HG02840 (cell line): ENCODE results near the gene ANXA6.
"Not testable (repeated sequence)": the region's sequence is repeated elsewhere in the genome, so short reads cannot be mapped to it uniquely, and the experiment has no call there.

Experiments used
- ATAC-seq: cut with Tn5 transposase; IDR thresholded peaks from one replicate; pipeline ENCODE4 v1.9.1; 2021; ENCODE audit warnings: mild to moderate bottlenecking, moderate library complexity, moderate number of reproducible peaks; ENCODE audit not compliant: unreplicated experiment, low FRiP score

Gene ANXA6

GRCh38 chr5:151181818-151182523 lies 24.4 kb upstream of the ANXA6 start:
- no peak for ATAC-seq

- ATAC-seq, result no peak
These were observed 22.7 kb upstream of the ANXA6 start for GRCh38 chr5:151180291-151180690.

DNA sequence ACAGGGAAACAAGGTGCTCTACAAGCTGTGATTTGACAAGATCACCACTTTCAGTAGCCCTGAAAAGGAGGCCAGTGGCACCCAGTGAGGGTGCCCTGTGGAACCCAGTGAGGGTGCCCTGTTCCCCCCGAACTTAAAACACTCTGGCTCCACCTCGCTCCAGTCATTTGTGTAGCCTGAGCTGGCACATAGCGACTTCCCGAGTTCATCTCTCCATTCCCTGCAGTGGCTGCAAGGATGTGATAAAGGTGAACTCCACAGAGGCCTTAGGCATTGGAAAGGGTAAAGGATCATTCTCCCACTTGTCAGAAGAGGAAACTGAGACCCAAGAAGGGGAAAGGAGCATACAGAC lies 21.9 kb upstream of the ANXA6 start:
- ATAC-seq, result no peak

DNA sequence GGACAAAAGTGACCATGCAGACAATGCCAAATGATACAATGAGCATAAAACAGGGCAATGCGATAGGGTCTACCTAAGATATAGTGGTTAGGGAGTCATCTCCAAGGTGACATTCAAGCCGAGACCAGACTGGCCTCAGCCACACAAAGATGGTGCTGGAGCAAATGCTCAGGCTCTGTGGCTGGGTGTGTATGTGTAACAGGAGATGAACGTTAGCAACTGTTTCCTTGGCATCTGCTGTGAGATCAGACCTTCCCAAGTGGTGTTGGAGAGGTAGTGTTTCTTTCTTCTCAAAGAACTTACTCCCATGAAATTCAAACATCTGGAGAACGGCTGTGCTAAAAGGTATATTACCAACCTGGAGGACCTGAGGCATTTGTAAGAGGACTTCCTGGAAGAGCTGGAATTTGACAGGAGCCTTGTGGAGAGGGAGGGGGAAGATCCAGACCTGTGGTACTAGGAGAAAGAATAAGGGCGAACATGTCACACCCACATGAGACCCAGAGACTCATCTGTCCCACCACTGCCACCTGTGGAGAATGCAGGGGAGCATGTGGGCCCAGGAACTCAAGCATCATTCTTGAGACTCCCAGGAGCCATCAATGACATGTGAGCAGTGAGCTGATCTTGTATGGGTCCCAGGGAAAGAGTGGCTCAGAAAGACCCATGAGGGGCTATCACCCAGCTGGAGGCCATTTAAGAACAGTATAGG lies 21.4 kb upstream of the ANXA6 start:
- no peak for ATAC-seq

DNA sequence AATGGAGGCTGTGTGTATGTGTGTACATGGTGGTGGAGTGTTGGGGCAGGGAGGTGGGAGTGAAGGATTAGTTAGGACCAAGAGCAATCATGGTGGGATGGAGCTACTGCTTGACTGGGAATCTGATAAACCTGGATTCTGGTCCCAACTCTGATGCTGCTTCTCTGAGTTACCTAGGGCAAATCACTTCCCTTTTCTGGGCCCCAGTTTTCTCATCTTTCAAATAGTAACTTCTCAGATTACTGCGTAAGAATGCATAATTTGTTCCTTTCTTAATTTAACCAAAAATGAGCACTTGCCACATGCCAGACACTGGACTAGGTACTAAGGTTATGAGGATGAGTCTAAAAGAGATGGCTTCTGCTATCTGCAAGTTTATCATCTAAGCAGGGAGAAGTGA lies 20.8 kb upstream of the ANXA6 start:
- no peak for ATAC-seq

GRCh38 chr5:151176268-151176667 lies 18.7 kb upstream of the ANXA6 start:
- ATAC-seq, result not testable (repeated sequence)

DNA sequence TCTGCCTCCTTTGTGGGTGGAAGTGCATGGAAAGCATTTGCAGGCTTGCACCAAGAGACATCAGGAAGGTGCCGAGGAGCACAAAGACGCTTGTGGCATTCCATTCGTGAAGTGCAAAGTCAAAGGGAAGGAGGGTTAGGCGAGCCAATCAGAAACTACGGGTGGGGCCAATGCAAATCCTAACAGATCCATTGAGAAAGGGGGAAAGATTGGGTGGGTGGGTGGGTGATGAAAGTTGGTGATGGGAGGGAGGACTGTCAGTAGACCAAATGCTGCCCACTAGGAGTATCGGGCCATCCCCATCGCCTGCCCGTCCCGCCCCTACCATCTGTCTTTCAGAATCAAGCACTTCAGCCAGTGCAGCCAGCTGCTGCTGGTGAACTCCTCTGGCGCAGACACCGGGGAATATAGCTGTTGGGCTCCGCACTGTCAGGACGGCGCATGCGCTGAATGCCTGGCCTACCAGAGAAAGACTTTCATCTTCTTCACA lies 17.1 kb upstream of the ANXA6 start:
- ATAC-seq, result no peak

DNA sequence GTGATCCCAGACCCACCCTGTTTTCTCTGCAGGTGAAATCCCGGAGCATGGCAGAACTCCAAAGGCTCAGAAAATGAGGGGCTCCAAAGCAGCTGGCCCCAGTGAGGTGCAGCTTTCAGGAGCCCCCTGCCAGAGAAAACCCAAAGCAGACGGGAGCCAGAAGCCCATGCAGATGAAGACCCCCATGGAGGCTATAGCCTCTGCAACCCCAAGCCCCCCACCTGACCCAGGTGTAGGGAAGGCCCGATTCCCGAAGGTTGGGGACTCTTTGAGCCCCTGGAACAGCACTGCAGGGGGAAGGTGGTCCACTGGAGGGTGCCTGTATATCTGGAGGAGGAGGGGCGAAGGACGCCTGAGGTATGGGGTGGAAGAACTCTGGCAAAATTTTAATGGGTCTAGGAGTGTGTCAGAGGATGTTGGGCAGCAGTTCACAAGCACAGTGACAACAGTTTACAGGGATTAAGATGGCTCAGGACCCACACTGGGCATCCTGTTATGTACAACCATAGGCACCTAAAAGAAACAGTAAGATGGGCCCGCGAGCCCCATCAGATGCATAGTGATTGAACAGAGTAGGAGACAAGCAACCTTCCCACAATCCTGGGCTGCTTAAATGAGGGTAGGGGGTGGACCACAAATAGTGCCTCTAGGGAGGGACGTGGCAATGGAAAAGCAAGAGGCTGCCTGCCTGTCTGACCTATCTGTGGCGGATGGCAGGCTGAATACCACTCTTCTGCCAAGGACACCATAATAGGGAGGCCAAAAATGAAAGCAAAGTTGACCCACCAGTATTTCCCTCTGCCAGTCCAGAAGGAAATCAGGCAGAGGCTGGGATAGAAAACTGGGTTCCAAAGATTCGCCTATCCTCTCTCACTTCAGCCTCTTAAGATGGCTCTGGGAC lies 16.4 kb upstream of the ANXA6 start:
- no peak for ATAC-seq

DNA sequence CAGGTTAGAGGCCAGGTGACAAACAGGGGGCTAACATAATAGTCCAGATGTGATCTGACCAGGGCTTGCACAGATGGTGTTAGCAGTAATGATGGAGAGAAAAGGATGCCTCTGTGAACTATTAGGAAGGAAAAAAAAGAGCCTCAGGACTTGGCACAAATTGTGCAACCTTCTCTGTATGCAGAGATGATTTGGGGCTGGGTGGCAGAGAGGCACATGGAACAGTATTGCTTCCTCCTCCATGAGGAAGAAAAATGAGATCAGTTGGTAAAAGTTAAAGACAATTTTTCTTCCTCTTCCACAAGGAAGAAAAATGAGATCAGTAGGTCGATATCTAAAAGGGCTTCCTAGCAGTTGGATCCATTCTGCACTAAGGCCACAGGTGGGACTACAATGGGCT lies 13.9 kb upstream of the ANXA6 start:
- no peak for ATAC-seq

DNA sequence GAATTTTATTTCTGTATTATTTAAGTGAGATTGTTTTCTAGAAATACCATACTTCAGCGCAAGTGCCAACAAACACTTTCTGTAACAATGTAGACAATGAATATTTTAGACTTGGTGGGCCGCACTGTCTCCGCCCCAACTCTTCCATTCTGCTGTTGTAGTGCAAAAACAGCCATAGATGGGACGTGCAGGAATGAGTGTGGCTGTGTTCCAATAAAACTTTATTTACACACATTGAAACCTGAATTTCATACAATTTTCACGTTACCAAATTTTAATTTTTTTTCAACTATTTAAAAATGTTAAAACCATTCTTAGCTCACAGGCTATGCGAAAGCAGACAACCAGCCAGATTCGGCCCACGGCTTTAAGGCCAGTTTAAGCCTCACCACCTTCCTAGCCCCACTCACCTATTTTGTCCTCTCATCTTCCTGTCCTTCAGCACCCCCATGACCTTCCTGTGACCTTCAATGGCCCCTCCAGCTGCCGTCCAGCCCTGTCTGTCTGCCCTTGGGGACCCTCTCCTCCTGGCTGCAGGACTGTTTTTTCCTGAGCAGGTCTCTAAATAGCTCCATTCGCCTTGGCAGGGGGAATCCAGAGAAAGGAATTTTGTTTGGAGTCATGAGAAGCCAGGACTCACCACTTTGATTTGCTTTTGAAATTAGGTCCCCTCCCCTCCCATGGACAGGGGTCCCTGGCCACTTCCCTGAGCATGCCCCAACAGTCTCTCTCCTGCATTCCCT lies 11.2 kb upstream of the ANXA6 start:
- ATAC-seq, result no peak

DNA sequence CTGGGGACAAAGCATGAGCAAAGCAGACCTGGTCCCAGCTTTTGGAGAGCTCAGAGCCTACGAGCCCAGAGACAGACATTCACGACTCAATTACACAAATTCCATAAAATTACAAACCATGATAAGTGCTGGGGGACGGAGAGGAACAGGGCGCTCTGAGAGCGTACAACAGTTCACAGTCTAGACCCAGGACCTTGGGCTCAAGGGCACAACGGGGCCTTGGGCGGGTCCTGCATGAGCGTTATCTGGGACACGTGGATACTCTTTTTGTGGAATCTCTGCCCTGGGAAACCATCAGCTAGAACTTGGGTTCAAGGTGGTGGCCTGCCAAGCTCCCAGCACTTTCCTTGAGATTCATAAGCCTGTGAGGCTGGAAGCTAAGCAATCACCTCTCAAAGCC lies 9.4 kb upstream of the ANXA6 start:
- ATAC-seq, result no peak

- ATAC-seq, result no peak
These were observed 7.3 kb upstream of the ANXA6 start for GRCh38 chr5:151164687-151165392.

- no peak for ATAC-seq
These were observed 5.2 kb upstream of the ANXA6 start for GRCh38 chr5:151162776-151163175.

GRCh38 chr5:151159649-151160373 lies 2.2 kb upstream of the ANXA6 start:
- no peak for ATAC-seq

DNA sequence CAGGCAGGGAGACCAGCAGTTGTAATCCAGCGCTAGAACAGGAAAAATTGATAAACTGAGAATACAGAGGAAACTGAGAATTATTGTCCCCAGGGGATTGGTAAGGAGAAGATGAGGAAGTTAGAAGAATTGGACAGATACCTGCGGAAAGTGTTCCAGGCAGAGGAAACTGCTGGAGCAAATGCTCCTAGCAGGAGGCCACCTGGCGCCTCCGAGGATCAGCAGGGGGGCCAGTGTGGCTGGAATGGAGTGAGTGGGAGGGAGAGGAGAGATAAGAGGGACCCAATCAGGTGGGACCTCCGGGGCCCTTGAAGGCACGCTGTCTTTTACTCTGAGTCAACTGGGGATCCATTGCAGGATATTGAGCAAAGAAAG lies 695 bp upstream of the ANXA6 start:
- no peak for ATAC-seq

DNA sequence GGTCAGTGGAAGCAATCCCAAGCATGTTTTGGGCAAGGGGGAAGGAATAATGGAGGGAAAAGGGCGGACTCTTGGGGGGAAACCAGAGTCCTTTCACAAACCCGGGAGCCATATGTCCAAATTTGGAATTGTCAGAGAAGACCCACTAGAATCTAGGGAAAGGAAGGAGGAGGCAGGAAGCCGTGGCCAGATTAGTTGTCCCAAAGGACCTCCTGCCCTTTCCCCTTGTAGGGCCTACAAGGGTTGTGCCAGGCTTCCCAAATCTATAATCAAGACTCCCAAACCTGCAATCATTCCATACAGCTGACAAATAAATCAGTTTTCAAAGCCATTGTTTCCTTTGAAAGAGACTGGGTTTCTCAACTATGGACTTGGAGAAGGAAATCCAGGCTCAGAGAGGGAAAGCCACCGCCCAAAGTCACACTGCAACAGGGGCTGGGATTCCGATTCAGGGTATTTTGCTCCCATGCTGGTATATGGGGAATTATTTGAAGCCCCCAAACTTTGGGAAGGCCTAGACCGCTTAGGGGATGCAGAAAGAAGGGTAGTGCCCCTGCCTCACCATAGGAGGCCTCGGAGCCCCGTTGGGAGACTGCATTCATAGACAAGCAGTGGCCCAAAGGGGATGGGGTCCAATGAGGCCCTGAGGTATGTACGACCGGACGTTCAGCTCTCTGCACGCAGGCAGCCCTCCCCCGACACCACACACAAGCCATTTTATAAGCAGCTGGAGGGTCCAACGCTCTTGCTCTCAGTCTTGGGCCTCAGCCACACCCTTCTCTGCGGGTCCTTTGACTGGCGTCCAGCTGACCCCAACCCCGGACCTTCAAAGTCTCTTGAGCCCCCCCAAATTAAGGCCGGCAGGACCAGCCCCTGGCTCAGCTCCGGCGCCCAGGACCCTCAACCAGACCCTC lies 815 bp downstream of the ANXA6 start:
- ATAC-seq, result no peak

DNA sequence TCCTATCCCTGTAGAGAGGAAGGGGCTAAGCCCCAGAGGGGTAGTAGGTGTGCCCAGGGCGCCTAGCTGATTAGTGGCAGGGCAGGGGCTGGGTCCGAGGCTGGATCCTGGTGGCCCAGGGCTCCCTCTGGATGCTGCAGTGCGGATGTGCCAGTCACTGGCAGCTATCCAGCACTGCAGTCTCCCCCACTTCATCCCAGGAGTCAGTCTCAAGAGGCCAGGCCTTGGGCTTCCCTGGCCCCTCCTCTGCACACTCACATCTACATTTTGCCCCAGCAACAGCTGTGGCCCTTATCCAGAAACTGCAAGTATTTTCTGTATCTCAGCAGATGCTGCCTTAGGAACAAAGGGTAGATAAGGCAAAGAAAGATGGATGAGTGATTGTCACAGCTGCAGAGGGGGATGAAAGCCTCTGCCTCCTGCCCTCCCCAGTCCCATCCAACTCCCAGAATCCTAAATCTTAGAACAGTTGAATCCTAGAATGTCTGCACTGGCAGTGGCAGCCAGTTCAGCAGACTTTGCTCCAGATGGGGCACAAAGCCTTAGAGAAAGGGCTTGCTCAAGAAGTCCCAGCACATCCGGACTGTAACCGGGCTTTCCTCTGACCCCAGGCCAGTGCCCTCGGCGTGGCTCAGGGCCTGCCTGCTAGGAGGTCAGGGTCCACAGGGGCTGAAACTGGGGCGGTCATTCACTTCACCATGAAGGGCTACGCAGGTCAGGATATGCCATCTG lies 1.6 kb downstream of the ANXA6 start:
- ATAC-seq, result no peak
